ENCODE data around the gene GTPBP6. TPM values are rescaled to one million over a fixed set of nuclear protein-coding genes. Genes with fewer than 3 reads are reported as not detected.
"Not testable (repeated sequence)": the region's sequence is repeated elsewhere in the genome, so short reads cannot be mapped to it uniquely, and the experiment has no call there.

Gene GTPBP6
- total RNA-seq, 4 donors from 2014 or later = 35.3 to 53.5 (median 46.3) TPM

- Histone ChIP-seq H3K4me1 (peaks cover 0 to 16% (median 4%) of the 10 kb centered on the region in 3 donors), H3K9me3 (no peaks in the 10 kb centered on the region), H3K27me3 (peaks cover 66% of the 10 kb centered on the region), H3K36me3 (peaks cover 0 to 16% of the 10 kb centered on the region in 2 donors), H3K4me3 (no peak overlapping the region), H3K27ac (no peak overlapping the region)
- no peak for ATAC-seq
- no CpG with 5 or more reads among the region's 23 CpGs for WGBS, 2 donors (ENCODE audit: low coverage in 1 of 2)
- TF ChIP-seq CTCF (IDR thresholded peaks at IDR 0.05) = no peak
- no peak for TF ChIP-seq EP300 (IDR thresholded peaks at IDR 0.05)
- no peak for TF ChIP-seq POLR2AphosphoS5 (IDR thresholded peaks at IDR 0.05)
- TF ChIP-seq POLR2A (IDR thresholded peaks at IDR 0.05) = no peak
These were observed 10.8 kb upstream of the GTPBP6 start for GRCh38 chrX:329291-329910.

DNA sequence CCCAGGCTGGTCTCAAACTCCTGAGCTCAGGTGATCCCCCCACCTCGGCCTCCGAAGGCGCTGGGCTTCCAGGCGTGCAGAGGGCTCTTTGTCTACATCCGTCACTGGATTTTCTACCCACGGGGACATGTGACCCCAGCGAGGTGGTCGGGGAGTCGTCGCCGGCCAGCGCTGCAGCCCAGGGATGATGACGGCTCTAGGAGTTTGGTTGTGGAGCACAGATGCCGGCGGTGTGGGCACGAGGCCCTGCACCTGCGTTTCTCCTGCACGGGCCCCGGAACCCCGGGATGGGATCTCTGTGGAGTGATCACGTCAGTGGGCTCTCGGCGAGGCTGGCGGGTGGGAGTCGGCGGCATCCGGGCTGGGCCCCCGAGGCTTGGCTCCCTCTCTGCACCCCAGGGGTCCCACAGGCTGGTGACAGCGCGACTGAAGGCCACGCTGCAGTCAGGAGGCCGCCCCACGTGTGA, 9.1 kb upstream of the GTPBP6 start:
- 40% methylated on average over 2 of the region's 33 CpGs; no CpG with 5 or more reads in 1 of the 2 donors for WGBS, 2 donors (ENCODE audit: low coverage in 1 of 2)
- no peak overlapping the region for H3K4me3 ChIP-seq
- TF ChIP-seq CTCF (IDR thresholded peaks at IDR 0.05) (no peak), EP300 (IDR thresholded peaks at IDR 0.05) (no peak), POLR2A (IDR thresholded peaks at IDR 0.05) (no peak), POLR2AphosphoS5 (IDR thresholded peaks at IDR 0.05) (no peak)
- no peak for ATAC-seq
- no peaks in the 10 kb centered on the region for H3K9me3 ChIP-seq
- H3K27me3 ChIP-seq = peaks cover 72% of the 10 kb centered on the region
- peaks cover 0 to under 1% of the 10 kb centered on the region in 2 donors for H3K36me3 ChIP-seq
- H3K27ac ChIP-seq = no peak overlapping the region
- H3K4me1 ChIP-seq = peaks cover 0 to 22% (median 4%) of the 10 kb centered on the region in 3 donors

GRCh38 chrX:324664-325063, 6.1 kb upstream of the GTPBP6 start:
- H3K27ac ChIP-seq, H3K36me3 ChIP-seq, H3K9me3 ChIP-seq, H3K4me3 ChIP-seq, ATAC-seq: not testable (repeated sequence)
- Histone ChIP-seq H3K27me3 (peaks cover 43% of the 10 kb centered on the region), H3K4me1 (peaks cover 0 to 21% (median 7%) of the 10 kb centered on the region in 3 donors)
- whole genome bisulfite sequencing, 2 donors (ENCODE audit: low coverage in 1 of 2) = 88 to 100% methylated on average over 1 to 8 of the region's 14 CpGs

DNA sequence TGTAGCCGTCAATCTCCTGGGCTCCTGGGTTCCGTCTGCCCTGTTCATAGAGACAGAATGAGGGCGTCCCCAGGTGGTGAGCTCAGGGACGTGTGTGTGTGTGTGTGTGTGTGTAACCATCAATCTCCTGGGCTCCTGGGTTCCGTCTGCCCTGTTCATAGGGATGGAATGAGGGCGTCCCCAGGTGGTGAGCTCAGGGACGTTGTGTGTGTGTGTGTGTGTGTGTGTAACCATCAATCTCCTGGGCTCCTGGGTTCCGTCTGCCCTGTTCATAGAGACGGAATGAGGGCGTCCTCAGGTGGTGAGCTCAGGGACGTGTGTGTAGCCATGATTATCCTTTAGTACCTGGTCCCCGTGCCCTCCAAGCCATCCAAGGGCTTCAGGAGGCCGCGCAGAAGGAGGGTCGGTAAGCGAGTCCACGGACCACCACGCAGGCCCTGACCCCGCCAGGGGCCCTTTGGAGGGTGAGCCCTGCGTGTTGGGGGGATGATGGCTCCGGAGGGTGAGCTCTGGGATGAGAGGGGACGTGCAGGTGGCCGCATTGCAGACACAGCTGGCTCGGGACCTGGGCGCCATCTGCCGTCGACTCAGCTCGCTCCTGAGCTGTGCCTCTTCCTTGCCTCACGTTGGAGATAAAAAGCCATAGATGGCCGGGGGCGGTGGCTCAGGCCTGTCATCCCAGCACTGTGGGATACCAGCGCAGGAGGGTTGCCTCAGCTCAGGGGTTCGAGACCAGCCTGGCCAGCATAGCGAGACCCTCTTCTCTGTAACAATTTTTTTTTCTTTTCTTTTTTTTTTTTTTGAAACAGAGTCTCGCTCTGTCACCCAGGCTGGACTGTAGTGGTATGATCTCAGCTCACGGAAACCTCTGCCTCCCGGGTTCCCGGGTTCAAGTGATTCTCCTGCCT, 5.4 kb upstream of the GTPBP6 start:
- WGBS, 2 donors (ENCODE audit: low coverage in 1 of 2) = 33 to 82% methylated on average over 7 to 14 of the region's 38 CpGs
- Histone ChIP-seq H3K9me3 (no peaks in the 10 kb centered on the region), H3K4me1 (peaks cover 0 to 24% (median 9%) of the 10 kb centered on the region in 3 donors), H3K4me3 (no peak overlapping the region), H3K27me3 (peaks cover 40% of the 10 kb centered on the region), H3K27ac (no peak overlapping the region), H3K36me3 (no peaks in the 10 kb centered on the region)
- TF ChIP-seq CTCF (IDR thresholded peaks at IDR 0.05) (peak in 1 of 4 experiments; percentile 30), POLR2AphosphoS5 (IDR thresholded peaks at IDR 0.05) (no peak)
- no peak for ATAC-seq

DNA sequence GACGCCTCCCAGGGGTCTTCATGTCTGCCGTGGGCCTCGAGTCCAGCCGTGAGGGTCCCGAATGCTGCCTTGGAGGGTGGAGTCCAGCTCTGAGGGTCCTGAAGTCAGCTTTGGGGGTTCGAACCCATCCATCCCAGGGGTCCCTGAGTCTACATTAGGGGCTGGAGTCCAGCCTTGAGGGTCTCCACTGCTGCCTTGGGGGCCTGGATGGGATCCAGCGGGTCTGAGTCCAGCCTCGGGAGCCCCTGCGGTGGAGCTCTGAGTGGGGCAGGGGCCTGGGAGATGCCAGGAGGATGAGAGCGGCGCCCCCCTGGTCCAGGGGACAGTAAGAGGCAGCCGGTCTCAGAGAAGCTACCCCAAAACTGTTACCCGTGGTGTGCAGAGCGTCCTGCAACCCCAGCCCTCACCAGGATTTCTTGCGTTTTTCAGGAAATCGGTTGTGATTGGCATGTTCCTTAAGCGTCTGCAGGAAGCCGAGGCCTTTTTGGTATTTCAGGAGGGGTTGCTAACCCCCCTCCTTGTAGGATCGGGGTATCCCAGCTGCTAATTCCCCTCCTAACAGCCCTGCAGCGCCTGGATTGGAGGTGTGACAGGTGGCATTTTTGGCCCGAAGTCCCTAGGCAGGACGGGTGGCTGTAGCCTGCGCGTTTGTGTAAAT, 1.7 kb upstream of the GTPBP6 start:
- Histone ChIP-seq H3K9me3 (no peaks in the 10 kb centered on the region), H3K27ac (peak overlapping the region in 3 of 4 donors; percentile 27 to 98 (median 96)), H3K27me3 (peaks cover 15% of the 10 kb centered on the region), H3K4me1 (peaks cover 0 to 43% (median 9%) of the 10 kb centered on the region in 3 donors), H3K4me3 (peak overlapping the region; percentile 68 to 83), H3K36me3 (peaks cover 0 to 13% of the 10 kb centered on the region in 2 donors)
- TF ChIP-seq POLR2AphosphoS5 (IDR thresholded peaks at IDR 0.05) = no peak
- no peak for TF ChIP-seq CTCF (IDR thresholded peaks at IDR 0.05)
- no peak for TF ChIP-seq POLR2A (IDR thresholded peaks at IDR 0.05)
- no peak for TF ChIP-seq EP300 (IDR thresholded peaks at IDR 0.05)
- WGBS, 2 donors (ENCODE audit: low coverage in 1 of 2) = 0 to 18% methylated on average over 2 to 5 of the region's 24 CpGs
- no peak for ATAC-seq

Measured in gastroesophageal sphincter (tissue), 4 donors.